ENCODE measurements around the gene IFNA8. TPM values are rescaled to one million over a fixed set of nuclear protein-coding genes. Genes with fewer than 3 reads are reported as not detected.
"Not testable (repeated sequence)": the region's sequence is repeated elsewhere in the genome, so short reads cannot be mapped to it uniquely, and the experiment has no call there.

Gene IFNA8
- total RNA-seq, 1 experiment from 2014 or later = not detected

DNA sequence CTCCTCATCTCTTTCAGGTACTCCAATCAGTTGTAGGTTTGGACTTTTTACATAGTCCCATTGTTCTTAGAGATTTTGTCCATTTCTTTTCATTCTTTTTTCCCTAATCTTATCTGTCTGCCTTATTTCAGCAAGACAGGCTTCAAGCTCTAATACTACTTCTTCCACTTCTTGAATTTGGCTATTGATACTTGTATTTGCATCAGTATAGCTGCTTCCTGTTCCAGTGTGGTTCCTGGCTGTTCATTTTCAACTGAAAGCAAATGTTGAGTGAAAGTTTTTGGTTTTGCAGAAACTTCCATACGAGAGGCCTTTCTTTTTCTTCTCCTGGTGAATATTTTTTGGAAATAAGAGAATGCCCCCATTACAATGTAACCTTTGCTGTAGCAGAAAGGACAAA, 19.3 kb downstream of the IFNA8 start:
- DNase-seq (ENCODE audit: low spot score) = no peak

DNA sequence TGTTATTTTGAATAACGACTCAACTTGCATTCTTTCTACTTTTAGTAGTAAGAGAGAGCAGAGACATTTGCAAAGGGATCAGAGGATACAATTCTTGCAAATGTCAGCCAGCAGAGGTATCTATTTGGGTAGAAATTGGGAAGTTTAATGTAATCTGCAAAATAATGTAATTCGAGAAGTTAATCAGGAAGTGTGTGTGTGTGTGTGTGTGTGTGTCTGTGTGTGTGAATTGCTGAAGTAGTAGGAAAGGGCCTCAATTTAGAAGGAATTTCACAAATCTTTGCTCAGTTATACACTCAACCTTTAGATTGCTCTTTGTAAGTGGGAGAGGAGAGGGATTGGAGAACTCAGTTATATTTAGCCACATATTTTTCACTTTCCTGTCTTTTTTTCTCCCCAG, 20.3 kb downstream of the IFNA8 start:
- DNase-seq (ENCODE audit: low spot score) = no peak

DNA sequence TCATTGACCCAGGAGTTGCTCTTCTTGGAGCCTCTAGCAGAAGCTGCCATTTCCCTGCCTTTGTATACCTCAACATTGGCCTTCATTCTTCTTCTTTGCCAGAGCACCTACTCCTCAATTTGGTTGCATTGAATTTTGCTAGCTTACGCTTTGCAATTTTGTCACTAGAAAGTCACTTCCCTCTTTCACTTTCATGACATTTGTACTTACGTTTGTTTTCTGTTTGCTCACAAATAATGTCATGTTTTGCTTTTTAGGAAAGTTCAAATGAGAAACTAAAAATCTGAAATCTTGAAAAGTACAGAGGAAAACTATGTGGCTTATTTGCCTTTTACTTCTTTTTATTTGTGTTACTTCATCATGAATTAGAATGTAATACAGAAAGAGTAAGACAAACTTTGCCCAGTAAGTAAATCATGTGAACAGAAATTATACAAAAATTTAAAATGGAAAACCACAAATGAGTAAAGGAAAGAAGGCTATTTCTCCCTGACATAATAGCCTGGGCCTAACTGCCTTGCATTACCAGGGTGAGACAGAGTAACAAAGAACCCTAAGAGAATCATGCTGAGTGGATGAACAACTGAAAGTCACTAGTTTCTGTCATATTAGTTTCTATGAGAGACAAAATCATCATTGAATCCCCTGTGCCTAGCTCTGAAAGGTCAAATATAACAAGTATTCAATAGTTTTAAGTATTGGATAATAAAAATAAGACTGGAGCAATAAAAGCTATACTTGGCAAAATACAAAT, 23.9 kb downstream of the IFNA8 start:
- DNase-seq (ENCODE audit: low spot score) = no peak

DNA sequence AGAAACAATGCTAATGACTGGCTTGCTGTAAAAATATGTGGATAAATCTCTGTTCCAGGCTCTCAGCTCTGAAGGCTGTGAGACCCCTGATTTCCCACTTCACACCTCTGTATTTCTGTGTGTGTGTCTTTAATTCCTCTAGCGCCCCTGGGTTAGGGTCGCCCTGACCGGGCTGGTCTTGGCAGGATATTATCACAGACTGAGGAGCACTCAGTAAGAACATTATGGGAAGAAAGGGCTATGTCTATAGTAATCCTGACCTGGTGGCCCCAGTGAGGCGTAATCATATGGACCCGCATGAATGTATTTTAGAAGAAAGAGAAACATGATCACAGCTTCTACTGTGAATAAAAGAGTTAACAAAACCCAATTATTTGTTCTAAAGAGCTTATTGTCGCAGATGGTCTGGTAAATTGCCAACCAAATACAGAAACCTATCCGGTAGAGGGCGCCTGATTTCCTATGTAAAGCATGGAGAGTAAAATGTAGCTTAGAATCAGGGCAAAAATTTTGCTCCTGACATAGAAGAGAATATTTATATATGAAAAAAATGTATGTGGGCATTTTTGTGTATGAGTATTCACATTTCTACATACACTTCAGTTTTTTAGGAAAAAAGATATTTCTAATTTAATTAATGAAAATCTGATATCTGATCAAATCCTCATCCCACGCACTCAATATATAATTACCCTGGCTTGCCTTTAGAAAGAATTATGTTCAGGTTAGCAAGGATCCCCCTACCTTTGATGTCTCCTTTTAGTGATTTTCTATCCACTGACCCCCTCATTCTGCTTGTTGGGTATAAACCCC, 25.5 kb downstream of the IFNA8 start:
- DNase-seq (ENCODE audit: low spot score) = no peak

DNA sequence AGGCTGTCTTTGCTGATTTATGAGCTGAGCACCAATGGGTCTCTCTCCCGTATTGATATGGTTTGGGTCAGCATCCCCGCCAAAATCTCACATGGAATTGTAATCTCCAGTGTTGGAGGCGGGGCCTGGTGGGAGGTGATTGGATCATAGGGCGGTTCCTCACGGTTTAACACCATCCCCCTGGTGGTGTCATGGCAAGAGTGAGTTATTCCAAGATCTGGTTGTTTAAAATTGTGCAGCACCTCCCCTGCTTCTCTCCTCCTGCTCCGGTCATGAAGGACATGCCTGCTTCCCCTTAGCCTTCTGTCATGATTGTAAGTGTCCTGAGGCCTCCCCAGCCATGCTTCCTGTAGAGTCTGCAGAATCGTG, 26.1 kb downstream of the IFNA8 start:
- not testable (repeated sequence) for DNase-seq (ENCODE audit: low spot score)

DNA sequence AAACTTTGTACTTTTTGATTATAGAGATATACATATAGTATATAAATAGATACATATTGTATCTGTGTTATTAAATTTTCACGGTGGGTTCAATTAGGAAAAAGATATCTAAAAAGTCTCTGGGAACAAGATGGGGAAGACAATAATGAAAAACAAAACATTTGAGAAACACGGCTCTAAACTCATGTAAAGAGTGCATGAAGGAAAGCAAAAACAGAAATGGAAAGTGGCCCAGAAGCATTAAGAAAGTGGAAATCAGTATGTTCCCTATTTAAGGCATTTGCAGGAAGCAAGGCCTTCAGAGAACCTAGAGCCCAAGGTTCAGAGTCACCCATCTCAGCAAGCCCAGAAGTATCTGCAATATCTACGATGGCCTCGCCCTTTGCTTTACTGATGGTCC, 31.2 kb downstream of the IFNA8 start, which contains the start of gene IFNA1:
TSS of gene IFNA1 (plus strand) at position 301 of the 400 bp plus-strand sequence. CDS start at position 370, 69 bp downstream.
- no peak for DNase-seq (ENCODE audit: low spot score)

DNA sequence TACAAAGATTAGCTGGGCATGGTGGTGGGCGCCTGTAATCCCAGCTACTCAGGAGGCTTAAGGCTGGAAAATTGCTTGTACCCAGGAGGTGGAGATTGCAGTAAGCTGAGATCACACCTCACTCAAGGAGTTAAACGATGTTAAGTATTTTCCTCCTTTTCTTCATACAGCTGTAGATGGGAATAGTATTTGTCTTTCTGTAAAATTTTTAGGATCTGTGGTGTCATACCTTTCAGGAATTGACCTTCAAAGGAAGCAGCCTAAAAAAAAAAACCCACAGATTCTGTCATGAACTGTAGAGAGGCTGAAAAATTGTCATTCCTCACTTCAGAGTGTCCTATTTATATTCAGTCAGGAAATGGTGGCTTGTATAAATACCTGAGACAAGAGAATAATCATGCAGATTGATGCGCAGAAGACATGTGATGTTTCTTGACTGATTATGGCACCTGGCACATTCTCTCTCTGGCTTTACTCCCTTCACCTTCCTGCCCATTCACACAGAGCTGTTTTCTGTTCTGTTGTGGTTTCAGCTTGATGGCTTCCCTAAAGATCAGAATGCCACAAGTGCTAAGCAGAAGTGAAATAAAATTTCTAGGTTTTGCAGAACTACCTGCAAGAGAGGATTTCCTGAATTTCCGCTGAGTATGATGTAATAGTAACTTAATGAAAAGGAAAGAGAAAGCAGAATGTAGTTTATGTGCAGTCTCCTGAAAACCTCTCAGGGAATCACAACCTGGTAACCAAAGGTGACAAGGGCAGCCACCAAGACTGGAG, 35.1 kb downstream of the IFNA8 start:
- no peak for DNase-seq (ENCODE audit: low spot score)

DNA sequence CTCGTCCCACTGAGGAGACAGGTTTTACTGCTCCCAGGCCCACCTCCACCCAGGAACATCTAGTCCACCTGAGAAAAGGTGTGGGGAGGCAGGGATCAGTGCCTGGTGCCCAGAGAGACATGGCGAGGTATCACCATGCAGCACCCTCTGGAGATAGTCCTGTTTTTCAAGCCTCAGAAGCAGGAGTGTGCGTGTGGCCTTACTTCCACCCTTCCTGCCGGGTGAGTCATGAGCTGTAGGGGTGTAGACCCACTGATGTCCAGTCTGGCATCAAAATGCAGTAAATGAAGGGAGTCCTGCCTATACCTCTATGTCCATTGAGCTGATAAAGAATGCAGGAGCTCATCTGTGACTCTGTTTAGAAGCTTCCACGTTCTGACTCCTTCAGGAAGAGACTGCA, 40.4 kb downstream of the IFNA8 start:
- DNase-seq (ENCODE audit: low spot score) = not testable (repeated sequence)

DNA sequence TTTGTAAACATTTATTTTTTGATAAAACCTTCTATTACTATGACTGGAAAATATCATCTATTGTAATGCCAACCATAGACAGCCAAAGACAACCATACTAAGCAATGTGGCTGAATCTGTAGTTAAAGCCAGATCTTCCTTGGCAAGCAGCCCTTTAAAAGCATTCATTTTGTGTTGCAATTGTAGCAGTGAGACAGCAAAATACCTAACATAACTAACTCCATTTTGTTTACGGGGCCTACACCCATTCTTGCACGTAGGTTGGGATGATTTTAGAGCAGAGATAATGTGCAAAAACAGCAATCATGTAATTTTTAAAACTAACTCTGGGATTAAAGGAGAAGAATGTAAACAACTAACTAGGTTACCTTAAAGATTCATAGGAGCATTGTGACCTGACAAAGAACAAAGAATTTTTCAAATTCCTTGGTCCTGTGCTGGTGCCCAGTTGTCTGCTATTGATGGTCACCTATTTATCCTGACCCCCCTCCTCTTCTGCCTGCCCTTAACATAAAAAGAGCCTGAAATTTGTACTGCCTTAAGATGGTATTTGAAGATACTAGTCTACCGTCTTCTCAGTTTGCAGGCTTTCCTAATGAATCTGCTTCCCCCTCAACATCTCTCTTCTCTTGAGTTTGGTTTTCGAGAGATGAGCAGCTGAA, 41.9 kb downstream of the IFNA8 start:
- DNase-seq (ENCODE audit: low spot score) = no peak

DNA sequence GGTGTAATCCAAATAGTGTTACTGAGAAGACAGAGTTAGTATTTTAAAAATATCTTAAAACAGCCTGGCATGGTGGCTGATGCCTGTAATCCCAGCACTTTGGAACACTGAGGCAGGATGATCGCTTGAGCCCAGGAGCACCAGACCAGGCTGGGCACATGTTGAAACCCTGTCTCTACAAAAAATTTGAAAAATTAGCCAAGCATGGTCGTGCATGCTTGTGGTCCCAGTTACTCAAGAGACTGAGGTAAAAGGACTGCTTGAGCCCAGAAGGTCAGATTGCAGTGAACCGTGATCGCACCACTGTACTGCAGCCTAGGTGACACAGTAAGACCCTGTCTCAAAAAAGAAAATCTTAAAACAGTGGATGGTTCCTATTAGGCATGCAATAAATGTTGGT, 43.8 kb downstream of the IFNA8 start:
- no peak for DNase-seq (ENCODE audit: low spot score)

DNA sequence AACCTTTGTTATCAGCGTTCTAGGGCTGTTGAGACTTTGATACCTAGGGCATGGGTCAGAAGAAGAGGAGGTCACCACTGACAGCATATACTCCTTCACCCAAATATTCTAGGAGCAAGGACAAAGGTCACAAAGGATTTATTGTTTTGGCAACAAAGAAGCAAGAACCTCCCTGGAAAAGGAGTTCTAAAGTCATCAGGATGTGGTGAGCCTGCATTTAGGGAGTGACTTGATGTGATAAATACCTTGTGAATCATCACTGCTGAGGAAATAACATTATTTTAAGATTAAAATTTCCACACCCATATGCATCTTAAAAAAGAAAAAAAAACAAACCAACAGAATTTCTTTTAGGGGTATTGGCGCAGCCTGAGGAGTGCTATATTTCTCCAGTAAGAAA, 45.2 kb downstream of the IFNA8 start:
- DNase-seq (ENCODE audit: low spot score) = no peak

DNA sequence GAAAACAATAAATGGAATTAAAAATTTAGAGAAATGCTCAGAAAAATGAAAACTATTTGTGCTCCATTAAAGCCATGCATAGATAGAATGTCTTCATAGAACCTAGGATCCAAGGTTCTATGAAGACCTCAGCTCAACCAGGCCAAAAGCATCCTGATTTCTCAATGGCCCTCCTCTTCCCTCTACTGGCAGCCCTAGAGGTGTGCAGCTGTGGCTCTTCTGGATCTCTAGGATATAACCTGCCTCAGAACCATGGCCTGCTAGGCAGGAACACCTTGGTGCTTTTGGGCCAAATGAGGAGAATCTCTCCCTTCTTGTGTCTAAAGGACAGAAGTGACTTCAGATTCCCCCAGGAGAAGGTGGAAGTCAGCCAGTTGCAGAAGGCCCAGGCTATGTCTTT, 46.4 kb downstream of the IFNA8 start:
- DNase-seq (ENCODE audit: low spot score) = no peak

Other genes starting within 250 kb of the IFNA8 start
- not detected in 2 replicates for gene IFNA21, start 242.5 kb upstream of the IFNA8 start, total RNA-seq (2014; rRNA removed; shearing (Covaris generic))
- not detected in 2 replicates for gene IFNA4, start 221.5 kb upstream of the IFNA8 start, total RNA-seq (2014; rRNA removed; shearing (Covaris generic))
- gene IFNA7, start 206.9 kb upstream of the IFNA8 start, total RNA-seq (2014; rRNA removed; shearing (Covaris generic)) = not detected in 2 replicates
- not detected in 2 replicates for gene IFNA10, start 202.0 kb upstream of the IFNA8 start, total RNA-seq (2014; rRNA removed; shearing (Covaris generic))
- not detected in 2 replicates for gene IFNA16, start 191.8 kb upstream of the IFNA8 start, total RNA-seq (2014; rRNA removed; shearing (Covaris generic))
- gene IFNA17, start 180.9 kb upstream of the IFNA8 start, total RNA-seq (2014; rRNA removed; shearing (Covaris generic)) = not detected in 2 replicates
- gene IFNA14, start 169.1 kb upstream of the IFNA8 start, total RNA-seq (2014; rRNA removed; shearing (Covaris generic)) = not detected in 2 replicates
- not detected in 2 replicates for gene IFNA5, start 103.8 kb upstream of the IFNA8 start, total RNA-seq (2014; rRNA removed; shearing (Covaris generic))
- gene KLHL9, start 73.7 kb upstream of the IFNA8 start, total RNA-seq (2014; rRNA removed; shearing (Covaris generic)) = 37.1 and 41.6 TPM in 2 replicates
- not detected in 2 replicates for gene IFNA6, start 58.2 kb upstream of the IFNA8 start, total RNA-seq (2014; rRNA removed; shearing (Covaris generic))
- gene IFNA13, start 41.1 kb upstream of the IFNA8 start, total RNA-seq (2014; rRNA removed; shearing (Covaris generic)) = not detected in 2 replicates
- not detected in 2 replicates for gene IFNA2, start 23.7 kb upstream of the IFNA8 start, total RNA-seq (2014; rRNA removed; shearing (Covaris generic))
- not detected in 2 replicates for gene IFNA1, start 31.3 kb downstream of the IFNA8 start, total RNA-seq (2014; rRNA removed; shearing (Covaris generic))
- gene IFNE, start 73.2 kb downstream of the IFNA8 start, total RNA-seq (2014; rRNA removed; shearing (Covaris generic)) = not detected in 2 replicates